AG08396 (cell line): ENCODE results near the gene ADM2.
"Not testable (repeated sequence)": the region's sequence is repeated elsewhere in the genome, so short reads cannot be mapped to it uniquely, and the experiment has no call there.

ENCODE experiments used
- DNase-seq: peaks from one replicate; pipeline ENCODE4 v3.0.0; 2012; ENCODE audit warnings: low spot score, mixed read lengths

ADM2 gene, protein sequence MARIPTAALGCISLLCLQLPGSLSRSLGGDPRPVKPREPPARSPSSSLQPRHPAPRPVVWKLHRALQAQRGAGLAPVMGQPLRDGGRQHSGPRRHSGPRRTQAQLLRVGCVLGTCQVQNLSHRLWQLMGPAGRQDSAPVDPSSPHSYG

GRCh38 chr22:50481440-50482106 is at the start of gene ADM2:
ADM2 (plus strand) TSS chr22:50481543; CDS start chr22:50481848, 305 bp downstream.
- DNase-seq: peak; percentile 62

DNA sequence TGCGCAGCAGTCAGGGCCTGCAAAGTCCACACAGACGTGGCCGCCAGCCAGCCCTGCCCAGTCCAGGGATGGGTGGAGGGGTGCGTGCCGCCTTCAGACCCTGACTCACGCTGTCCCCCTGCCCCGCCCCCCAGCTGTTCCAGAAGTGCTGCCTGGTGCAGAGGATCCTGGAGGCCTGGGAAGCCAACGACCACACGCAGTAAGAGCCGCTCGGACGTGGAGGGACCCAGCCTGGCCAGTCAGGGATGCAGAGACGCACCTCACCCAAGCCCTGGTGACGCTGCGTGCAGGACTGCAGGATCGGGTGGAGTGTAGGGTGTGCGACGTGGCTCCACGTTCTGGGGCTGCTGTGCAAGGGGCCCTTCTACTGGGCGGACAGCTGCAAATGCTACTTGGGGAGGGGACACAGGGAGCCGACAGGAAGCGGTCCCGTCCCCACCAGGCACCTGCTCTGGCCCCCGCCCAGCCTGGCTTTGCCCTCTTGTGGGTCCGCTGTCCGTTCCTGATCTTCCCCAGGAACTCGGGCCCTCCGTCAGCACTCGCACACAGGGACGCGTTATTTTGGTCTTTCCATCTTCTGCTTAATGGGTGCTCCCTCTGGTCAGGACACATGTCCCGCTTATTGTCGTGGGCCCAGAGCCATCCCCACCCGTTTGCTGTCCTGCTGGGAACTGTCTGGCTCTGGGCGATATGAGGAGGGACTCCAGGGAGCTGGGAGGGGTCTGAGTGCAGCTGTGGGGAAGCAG is 49.0 kb upstream of the ADM2 start:
- DNase-seq: no peak

GRCh38 chr22:50432877-50433510 is 48.3 kb upstream of the ADM2 start:
- not testable (repeated sequence) for DNase-seq

GRCh38 chr22:50434849-50435248 is 46.5 kb upstream of the ADM2 start:
- no peak for DNase-seq

DNA sequence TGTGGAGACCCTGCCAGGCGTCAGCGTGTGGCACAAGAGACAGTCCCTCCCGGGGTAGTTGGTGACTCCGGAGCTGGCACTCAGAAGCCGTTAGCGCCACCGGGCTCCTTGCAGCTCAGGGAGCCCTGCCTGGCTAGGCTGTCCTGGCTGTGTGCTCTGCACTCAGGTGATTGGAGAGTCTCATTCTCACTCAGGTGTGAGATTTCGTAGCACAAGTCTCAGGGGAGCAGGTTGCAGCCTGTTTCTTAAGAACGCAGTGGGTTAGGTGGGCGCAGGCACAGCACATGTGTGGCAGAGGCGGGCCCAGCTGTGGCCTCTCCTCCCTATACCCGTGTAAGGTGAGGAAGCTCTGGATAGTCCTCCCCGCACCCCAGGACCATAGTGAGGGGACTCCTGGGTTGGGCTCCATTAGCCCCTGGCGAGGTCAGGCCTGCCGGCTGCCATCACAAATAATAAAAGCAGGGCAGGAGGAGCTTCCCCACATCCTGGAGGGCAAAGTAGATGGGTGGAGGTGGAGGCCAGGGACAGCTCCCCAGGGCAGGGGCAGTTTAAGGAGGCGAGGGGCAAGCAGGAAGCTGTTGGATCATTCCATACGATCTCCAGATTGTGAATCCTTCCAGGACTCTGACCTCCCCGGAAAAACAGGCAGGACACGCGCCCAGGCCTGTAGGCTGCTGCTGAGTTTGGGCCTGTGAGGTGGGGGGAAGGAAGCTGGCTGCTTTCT is 45.9 kb upstream of the ADM2 start:
- no peak for DNase-seq

DNA sequence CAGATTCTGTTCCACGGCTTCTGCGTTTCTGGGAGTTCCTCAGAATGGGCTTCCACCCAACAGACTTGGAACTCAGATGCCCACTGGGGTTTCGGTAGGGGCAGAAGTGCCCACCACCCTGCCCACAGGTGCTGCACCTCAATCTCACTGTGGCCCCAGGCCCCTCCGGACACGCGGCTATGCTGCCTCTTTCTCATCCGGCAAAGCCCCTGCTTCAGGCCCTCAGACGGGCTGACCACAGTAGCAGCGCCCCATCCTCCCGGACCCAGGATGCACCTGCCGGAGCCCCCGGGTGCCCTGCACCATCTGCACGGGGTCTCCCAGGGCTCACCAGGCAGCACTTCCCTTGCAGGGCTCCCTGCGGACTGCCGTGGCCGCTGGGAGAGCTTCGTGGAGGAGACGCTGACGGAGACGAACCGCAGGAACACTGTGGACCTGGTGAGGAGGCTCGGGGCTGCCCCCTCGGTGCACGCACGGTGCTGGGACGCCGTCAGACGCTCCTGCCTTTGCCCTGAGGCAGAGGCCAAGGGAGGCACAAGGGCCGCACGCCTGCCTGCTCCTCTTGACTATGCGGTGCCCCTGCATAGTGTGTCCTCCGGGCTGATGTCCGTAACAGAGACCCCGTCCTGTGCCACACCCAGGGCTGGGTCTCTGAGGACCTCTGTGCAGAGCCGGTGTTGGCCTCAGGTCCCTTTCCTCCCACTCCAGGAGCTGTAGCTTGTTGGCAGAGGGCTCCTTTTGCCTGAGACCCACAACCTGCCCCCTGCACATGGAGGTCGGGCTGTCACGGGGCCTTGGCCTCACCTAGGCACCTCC is 45.1 kb upstream of the ADM2 start:
- no peak for DNase-seq

DNA sequence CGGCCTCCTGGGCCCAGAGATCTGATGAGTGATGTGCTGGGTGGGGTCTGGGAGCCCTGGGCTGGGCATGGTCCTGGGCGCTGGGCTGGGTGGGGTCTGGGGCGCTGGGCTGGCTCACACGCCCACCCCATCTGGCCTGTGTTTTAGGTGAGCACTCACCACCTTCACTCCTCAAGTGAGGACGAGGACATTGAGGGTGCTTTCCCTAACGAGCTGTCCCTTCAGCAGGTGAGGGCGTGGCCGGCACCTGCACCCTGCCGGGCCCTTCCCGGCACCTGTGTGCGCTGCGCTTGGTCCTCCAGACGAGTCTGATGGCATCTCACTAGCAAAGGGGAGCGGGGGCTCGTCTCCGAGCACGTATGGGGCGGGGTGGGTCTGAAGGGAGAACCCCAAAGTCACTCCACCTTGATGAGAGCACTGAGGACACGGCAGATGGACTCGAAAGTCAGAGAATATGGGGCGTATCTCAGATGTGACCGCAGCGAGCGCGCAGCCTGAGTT is 44.5 kb upstream of the ADM2 start:
- DNase-seq: no peak

DNA sequence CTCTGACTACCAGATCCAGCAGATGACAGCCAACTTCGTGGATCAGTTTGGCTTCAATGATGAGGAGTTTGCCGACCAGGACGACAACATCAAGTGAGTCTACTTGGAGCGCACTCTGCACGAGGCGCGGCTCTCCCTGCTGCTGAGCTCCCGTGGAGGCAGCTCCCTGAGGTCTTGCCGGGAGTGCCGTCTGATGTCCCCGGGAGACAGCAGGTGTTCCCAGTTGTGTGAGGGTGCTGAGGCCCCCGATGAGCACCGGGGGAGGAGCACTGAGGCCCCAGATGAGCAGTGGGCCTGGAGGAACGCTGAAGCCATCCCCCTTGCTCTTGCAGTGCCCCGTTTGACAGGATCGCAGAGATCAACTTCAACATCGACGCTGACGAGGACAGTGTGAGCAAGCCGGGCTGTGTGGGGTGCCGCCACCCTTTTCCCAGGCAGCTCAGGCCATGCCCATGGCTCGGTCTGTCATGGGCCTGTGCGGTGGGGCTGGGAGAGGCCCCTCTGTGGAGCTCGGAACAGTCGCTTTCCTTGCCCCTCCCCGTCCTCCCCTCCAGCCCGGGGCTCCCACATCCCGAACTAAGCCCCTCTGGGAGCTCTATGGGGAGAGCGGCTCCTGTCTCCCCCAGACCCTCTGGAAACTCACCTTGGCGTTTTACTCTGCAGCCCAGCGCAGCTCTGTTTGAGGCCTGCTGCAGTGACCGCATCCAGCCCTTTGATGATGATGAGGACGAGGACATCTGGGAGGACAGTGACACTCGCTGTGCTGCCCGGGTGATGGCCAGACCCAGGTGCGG is 43.6 kb upstream of the ADM2 start:
- DNase-seq: no peak

GRCh38 chr22:50438305-50439275 is 42.8 kb upstream of the ADM2 start:
- no peak for DNase-seq

- DNase-seq: no peak
These were observed 42.0 kb upstream of the ADM2 start for GRCh38 chr22:50439314-50439870.

GRCh38 chr22:50439871-50440331 is 41.4 kb upstream of the ADM2 start:
- no peak for DNase-seq

DNA sequence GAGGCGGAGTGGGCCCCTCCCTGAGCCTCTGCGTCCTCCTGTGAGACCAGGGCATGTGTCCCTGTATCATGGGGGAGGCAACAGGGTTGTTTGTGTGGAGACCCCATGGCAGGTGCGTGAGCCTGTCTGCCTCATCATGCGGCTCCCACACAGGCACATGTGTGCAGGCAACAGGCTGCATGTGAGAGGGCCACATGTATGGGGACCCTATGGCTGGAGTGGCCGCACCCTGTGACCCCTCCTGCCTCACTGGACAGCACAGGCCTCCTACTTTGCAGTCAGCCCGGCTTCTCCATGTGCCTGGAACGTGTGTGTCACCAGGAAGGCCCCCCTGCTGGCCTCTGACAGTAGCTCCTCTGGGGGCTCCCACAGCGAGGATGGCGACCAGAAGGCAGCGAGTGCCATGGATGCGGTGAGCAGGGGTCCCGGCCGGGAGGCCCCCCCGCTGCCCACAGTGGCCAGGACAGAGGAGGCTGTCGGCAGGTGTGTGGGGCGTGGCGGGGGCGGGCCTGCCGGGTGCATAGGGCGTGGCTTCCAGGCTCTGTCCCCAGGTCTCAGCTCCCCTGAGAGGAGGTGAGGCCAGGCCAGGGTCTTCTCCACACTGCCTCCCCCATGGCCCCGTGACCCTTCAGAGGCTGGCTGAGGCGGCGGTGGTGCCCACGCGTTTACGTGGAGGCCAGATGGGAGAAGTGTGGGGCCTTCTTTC is 40.6 kb upstream of the ADM2 start:
- DNase-seq: no peak

- no peak for DNase-seq
These were observed 39.8 kb upstream of the ADM2 start for GRCh38 chr22:50441428-50441993.

GRCh38 chr22:50443197-50443596 is 38.1 kb upstream of the ADM2 start:
- no peak for DNase-seq

- no peak for DNase-seq
These were observed 37.3 kb upstream of the ADM2 start for GRCh38 chr22:50443801-50444625.

GRCh38 chr22:50444663-50445062 is 36.7 kb upstream of the ADM2 start:
- peak; percentile 91 for DNase-seq
